ENCODE measurements around the gene ARID5B.

Gene ARID5B

GRCh38 chr10:62085821-62086220 lies 184.3 kb downstream of the ARID5B start:
- FAIRE-seq = no peak
- no peak for TF ChIP-seq CTCF (IDR thresholded peaks at IDR 0.05; ENCODE audit: insufficient read depth, missing control alignments)
- no peak for DNase-seq (ENCODE audit: insufficient read length, low spot score)

- no peak for DNase-seq (ENCODE audit: insufficient read length, low spot score)
- FAIRE-seq = no peak
- TF ChIP-seq CTCF (IDR thresholded peaks at IDR 0.05; ENCODE audit: insufficient read depth, missing control alignments) = no peak
These were observed 185.8 kb downstream of the ARID5B start for GRCh38 chr10:62087329-62087728.

- FAIRE-seq (no peak), DNase-seq (ENCODE audit: insufficient read length, low spot score) (no peak)
- no peak for TF ChIP-seq CTCF (IDR thresholded peaks at IDR 0.05; ENCODE audit: insufficient read depth, missing control alignments)
These were observed 187.3 kb downstream of the ARID5B start for GRCh38 chr10:62088786-62089185.

- no peak for DNase-seq (ENCODE audit: insufficient read length, low spot score)
- no peak for FAIRE-seq
- TF ChIP-seq CTCF (IDR thresholded peaks at IDR 0.05; ENCODE audit: insufficient read depth, missing control alignments) = no peak
These were observed 191.0 kb downstream of the ARID5B start for GRCh38 chr10:62092301-62093030.

GRCh38 chr10:62093863-62094291 lies 192.4 kb downstream of the ARID5B start:
- FAIRE-seq (no peak), DNase-seq (ENCODE audit: insufficient read length, low spot score) (no peak)
- no peak for TF ChIP-seq CTCF (IDR thresholded peaks at IDR 0.05; ENCODE audit: insufficient read depth, missing control alignments)

- no peak for FAIRE-seq
- no peak for DNase-seq (ENCODE audit: insufficient read length, low spot score)
- no peak for TF ChIP-seq CTCF (IDR thresholded peaks at IDR 0.05; ENCODE audit: insufficient read depth, missing control alignments)
These were observed 194.0 kb downstream of the ARID5B start for GRCh38 chr10:62095181-62096122.

All from D721Med (cell line).